Neural cell (in vitro differentiated cells): ENCODE measurements around the gene FOXQ1. TPM values are rescaled to one million over a fixed set of nuclear protein-coding genes. Genes with fewer than 3 reads are reported as not detected.

Experiments
- H2AFZ ChIP-seq: fragments of 200-600, 300-800 bp; sonication (generic), shearing (Covaris generic); 2 replicates; pipeline ENCODE4 v1.6.0; 2014; ENCODE audit warnings: low read depth, mild to moderate bottlenecking, antibody characterized with exemption, low read length, moderate library complexity
- H3F3A ChIP-seq: fragments of 200-600 bp; shearing (Covaris generic); 2 replicates; pipeline ENCODE4 v1.6.1; 2016; ENCODE audit warnings: mild to moderate bottlenecking, moderate library complexity, mixed read lengths, antibody characterized with exemption, low read length; ENCODE audit not compliant: insufficient read depth, poor library complexity, severe bottlenecking
- H3K27ac ChIP-seq: fragments of 200-600, 300-800 bp; sonication (generic), shearing (Covaris generic); 2 replicates; pipeline ENCODE4 v1.5.1; 2014; ENCODE audit warnings: mild to moderate bottlenecking, low read length, moderate library complexity
- H3K27me3 ChIP-seq: fragments of 300-800, 200-600 bp; sonication (generic), shearing (Covaris generic); 2 replicates; pipeline ENCODE4 v1.6.0; 2014; ENCODE audit warnings: mild to moderate bottlenecking, low read depth, low read length, moderate library complexity; ENCODE audit not compliant: insufficient read depth
- H3K36me3 ChIP-seq: fragments of 300-800, 200-600 bp; sonication (generic), shearing (Covaris generic); 2 replicates; pipeline ENCODE4 v1.5.1; 2014; ENCODE audit warnings: mild to moderate bottlenecking, antibody characterized with exemption, low read length, moderate library complexity; ENCODE audit not compliant: insufficient read depth
- H3K4me2 ChIP-seq: fragments of 300-800, 200-600 bp; sonication (generic), shearing (Covaris generic); 2 replicates; pipeline ENCODE4 v1.6.0; 2014; ENCODE audit warnings: mild to moderate bottlenecking, low read length
- H3K4me3 ChIP-seq: fragments of 300-800, 200-600 bp; sonication (generic), shearing (Covaris generic); 2 replicates; pipeline ENCODE4 v1.5.1; 2014; ENCODE audit warnings: mild to moderate bottlenecking, low read length, moderate library complexity
- H3K79me2 ChIP-seq: fragments of 200-600 bp; shearing (Covaris generic); replicated peaks from 2 replicates; pipeline ENCODE4 v1.6.0; 2014; ENCODE audit warnings: mild to moderate bottlenecking, low read length, moderate library complexity; ENCODE audit not compliant: insufficient read depth
- H3K9ac ChIP-seq: fragments of 300-800, 200-600 bp; sonication (generic), shearing (Covaris generic); 2 replicates; pipeline ENCODE4 v1.6.1; 2016; ENCODE audit warnings: mild to moderate bottlenecking, low read length, mixed read lengths
- H3K9me2 ChIP-seq: fragments of 200-600 bp; shearing (Covaris generic); 2 replicates; pipeline ENCODE4 v1.6.1; 2016; ENCODE audit warnings: mild to moderate bottlenecking, low read length, mixed read lengths; ENCODE audit not compliant: insufficient read depth
- H3K9me3 ChIP-seq: fragments of 200-600, 300-800 bp; sonication (generic), shearing (Covaris generic); 2 replicates; pipeline ENCODE4 v1.6.1; 2016; ENCODE audit warnings: mild to moderate bottlenecking, mixed run types, low read length, moderate library complexity, mixed read lengths
- H4K20me1 ChIP-seq: fragments of 200-600 bp; shearing (Covaris generic); 2 replicates; pipeline ENCODE4 v1.6.1; 2016; ENCODE audit warnings: mild to moderate bottlenecking, mixed run types; ENCODE audit not compliant: insufficient read depth
- CTCF ChIP-seq: fragments of 450-650 bp; IDR thresholded peaks from 2 replicates; pipeline ENCODE4 v1.5.1; 2014; ENCODE audit warnings: antibody characterized with exemption, mild to moderate bottlenecking, moderate library complexity; ENCODE audit not compliant: poor library complexity, severe bottlenecking
- EP300 ChIP-seq: fragments of 450-650 bp; conservative IDR thresholded peaks from 2 replicates; pipeline ENCODE4 v1.6.1; 2014; ENCODE audit warnings: antibody characterized with exemption, mild to moderate bottlenecking, moderate library complexity; ENCODE audit not compliant: poor library complexity, severe bottlenecking
- EZH2 ChIP-seq: fragments of 200-600, 300-800 bp; shearing (Covaris generic), sonication (generic); IDR thresholded peaks from 2 replicates; pipeline ENCODE4 v1.6.1; 2014; ENCODE audit warnings: antibody characterized with exemption, low read length, borderline replicate concordance, mild to moderate bottlenecking; ENCODE audit not compliant: insufficient read depth, poor library complexity, severe bottlenecking
- MXI1 ChIP-seq: fragments of 450-650 bp; conservative IDR thresholded peaks from 2 replicates; pipeline ENCODE4 v1.6.1; 2014; ENCODE audit warnings: antibody characterized with exemption, mild to moderate bottlenecking; ENCODE audit not compliant: poor library complexity, severe bottlenecking
- POLR2AphosphoS5 ChIP-seq: IDR thresholded peaks from 2 replicates; pipeline ENCODE4 v1.6.1; 2012
- RAD21 ChIP-seq: fragments of 450-650 bp; conservative IDR thresholded peaks from 2 replicates; pipeline ENCODE4 v1.6.1; 2014; ENCODE audit warnings: antibody characterized with exemption, mild to moderate bottlenecking, moderate library complexity
- REST ChIP-seq: IDR thresholded peaks from 2 replicates; pipeline ENCODE4 v1.6.1; 2012; ENCODE audit warnings: borderline replicate concordance
- SMC3 ChIP-seq: fragments of 450-650 bp; conservative IDR thresholded peaks from 2 replicates; pipeline ENCODE4 v1.6.1; 2014; ENCODE audit warnings: antibody characterized with exemption, mild to moderate bottlenecking, moderate library complexity; ENCODE audit not compliant: poor library complexity
- TAF1 ChIP-seq: IDR thresholded peaks from 2 replicates; pipeline ENCODE4 v1.6.1; 2012; ENCODE audit warnings: low read depth
- polyA plus RNA-seq: library from polyadenylated mRNA; depleted of rRNA; stranded (reverse); fragments of >200 nt; gene quantifications from 2 replicates; pipeline ENCODE4 v1.2.3, GENCODE V29; 2014

The FOXQ1 gene
- polyA plus RNA-seq, 1 donor from 2014 or later = not detected

DNA sequence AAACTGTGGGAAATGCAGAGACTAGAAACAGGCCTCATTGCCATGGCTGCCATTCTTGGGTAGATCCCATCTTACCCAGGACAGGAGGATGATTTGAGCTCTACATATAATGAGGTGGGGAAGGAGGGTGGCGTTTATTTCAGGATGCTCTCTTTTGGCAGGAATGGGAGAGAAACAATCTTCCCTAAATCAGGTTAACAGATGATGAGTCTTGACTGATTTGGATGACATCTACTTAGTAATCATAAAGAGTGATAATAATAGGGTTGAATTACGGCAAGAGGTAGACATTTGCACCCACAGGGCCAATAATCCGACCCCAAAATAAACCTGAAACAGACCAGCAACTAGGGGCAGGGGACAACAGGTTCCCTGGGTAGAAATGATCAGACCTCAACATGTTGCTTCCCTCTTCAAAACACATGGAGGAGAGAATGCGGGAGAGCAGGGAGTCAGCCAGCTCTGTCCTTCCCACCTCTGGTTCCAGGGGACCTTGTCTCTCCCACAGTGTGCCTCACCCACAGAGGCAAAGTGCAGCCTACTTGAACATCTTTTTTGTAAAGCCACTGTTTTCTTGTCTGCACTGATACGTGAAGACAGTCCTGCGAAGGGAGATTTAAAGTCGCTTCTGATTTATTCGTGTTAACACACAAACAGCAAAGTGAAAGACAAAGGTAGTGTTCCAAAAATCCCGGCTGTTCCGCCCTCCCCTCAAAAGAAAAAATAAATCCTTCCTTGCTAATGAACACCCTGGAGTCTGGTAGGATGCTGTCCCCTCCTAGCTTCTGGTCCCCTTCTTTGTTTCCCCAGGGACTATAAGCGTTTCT lies 3.9 kb downstream of the FOXQ1 start (continued):
- TF ChIP-seq REST = no peak

GRCh38 chr6:1316489-1316971 lies 4.6 kb downstream of the FOXQ1 start:
- no peak overlapping the region for H3K4me2 ChIP-seq
- H3F3A ChIP-seq = no peaks in the 10 kb centered on the region
- no peaks in the 10 kb centered on the region for H3K79me2 ChIP-seq
- H3K9me2 ChIP-seq = no peaks in the 10 kb centered on the region
- no peak overlapping the region for H3K9ac ChIP-seq
- no peaks in the 10 kb centered on the region for H3K36me3 ChIP-seq
- no peaks in the 10 kb centered on the region for H4K20me1 ChIP-seq
- TF ChIP-seq RAD21 (no peak), SMC3 (no peak), EZH2 (no peak), CTCF (no peak), POLR2AphosphoS5 (no peak), TAF1 (no peak), REST (no peak), EP300 (no peak), MXI1 (no peak)
- peaks cover 47% of the 10 kb centered on the region for H3K27me3 ChIP-seq
- H3K4me3 ChIP-seq = peak overlapping the region; percentile 38
- no peaks in the 10 kb centered on the region for H3K9me3 ChIP-seq
- H2AFZ ChIP-seq = no peak overlapping the region
- H3K27ac ChIP-seq = no peak overlapping the region
